ENCODE results near the gene EFTUD2.

Gene EFTUD2

DNA sequence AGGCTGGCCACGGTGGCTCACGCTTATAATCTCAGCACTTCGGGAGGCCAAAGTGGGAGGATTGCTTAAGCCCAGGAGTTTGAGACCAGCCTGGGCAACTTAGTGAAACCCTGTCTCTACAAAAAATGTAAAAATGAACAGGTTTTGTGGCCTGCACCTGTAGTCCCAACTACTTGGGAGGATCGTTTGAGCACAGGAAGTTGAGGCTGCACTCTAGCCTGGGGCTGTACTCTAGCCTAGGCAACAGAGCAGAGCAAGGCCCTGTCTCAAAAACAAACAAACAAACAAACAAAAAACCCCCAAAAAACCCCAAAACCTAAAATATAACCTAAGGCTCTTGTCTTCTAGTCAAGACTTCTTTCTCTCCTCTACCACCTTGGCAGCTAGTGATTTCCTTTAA is 59.0 kb downstream of the EFTUD2 start:
- in situ Hi-C loops (cut with MboI; ENCODE audit: low pct_unique_long_range_greater_than_20kb, low sequenced_read_pairs, unreplicated experiment), result no loop called here
- TF ChIP-seq, protein P1, sequence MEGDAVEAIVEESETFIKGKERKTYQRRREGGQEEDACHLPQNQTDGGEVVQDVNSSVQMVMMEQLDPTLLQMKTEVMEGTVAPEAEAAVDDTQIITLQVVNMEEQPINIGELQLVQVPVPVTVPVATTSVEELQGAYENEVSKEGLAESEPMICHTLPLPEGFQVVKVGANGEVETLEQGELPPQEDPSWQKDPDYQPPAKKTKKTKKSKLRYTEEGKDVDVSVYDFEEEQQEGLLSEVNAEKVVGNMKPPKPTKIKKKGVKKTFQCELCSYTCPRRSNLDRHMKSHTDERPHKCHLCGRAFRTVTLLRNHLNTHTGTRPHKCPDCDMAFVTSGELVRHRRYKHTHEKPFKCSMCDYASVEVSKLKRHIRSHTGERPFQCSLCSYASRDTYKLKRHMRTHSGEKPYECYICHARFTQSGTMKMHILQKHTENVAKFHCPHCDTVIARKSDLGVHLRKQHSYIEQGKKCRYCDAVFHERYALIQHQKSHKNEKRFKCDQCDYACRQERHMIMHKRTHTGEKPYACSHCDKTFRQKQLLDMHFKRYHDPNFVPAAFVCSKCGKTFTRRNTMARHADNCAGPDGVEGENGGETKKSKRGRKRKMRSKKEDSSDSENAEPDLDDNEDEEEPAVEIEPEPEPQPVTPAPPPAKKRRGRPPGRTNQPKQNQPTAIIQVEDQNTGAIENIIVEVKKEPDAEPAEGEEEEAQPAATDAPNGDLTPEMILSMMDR (IDR thresholded peaks at IDR 0.05; ENCODE audit: extremely low read depth, insufficient read depth, missing control alignments), result no peak
- DNase-seq (ENCODE audit: low spot score), result no peak

DNA sequence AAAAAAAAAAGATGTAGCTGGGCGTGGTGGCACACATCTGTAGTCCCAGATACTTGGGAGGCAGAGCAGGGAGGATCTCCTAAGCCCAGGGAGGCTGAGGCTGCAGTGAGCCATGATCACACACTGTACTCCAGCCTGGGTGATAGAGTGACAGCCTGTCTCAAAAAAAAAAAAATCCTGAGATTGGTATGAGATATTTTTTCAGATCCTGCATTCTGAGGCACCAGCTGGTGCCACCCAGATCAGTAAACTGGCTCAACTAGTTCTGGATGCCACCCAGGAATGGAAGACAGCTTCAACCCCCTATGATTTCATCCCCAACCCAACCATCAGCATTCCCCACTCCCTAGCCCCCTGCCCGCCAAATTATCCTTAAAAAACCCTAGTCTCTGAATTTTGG is 62.0 kb downstream of the EFTUD2 start:
- no peak for DNase-seq (ENCODE audit: low spot score)
- in situ Hi-C loops (cut with MboI; ENCODE audit: low pct_unique_long_range_greater_than_20kb, low sequenced_read_pairs, unreplicated experiment), result no loop called here
- TF ChIP-seq, protein P1 (IDR thresholded peaks at IDR 0.05; ENCODE audit: extremely low read depth, insufficient read depth, missing control alignments), result no peak

DNA sequence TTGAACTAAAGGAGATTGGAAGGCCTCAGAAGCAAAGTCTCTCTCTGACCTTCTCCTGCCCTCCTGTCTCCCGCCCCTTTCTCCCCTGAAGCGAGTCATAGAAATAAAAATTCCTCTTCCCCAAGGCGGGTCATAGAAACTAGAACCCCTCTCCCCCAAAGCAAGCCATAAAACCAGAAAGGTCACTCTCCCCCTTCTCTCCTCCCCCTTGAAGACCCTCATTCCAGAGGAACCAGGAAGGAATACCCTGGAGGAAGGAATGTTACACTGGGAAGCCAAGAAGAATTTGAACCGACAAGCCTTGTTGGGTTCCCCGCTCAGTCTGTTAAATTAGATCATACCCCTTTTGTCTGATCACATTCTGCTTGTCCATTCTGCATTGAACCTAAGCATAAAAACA is 66.4 kb downstream of the EFTUD2 start:
- in situ Hi-C loops (cut with MboI; ENCODE audit: low pct_unique_long_range_greater_than_20kb, low sequenced_read_pairs, unreplicated experiment), result no loop called here
- no peak for DNase-seq (ENCODE audit: low spot score)
- TF ChIP-seq, protein P1 (IDR thresholded peaks at IDR 0.05; ENCODE audit: extremely low read depth, insufficient read depth, missing control alignments), result no peak

DNA sequence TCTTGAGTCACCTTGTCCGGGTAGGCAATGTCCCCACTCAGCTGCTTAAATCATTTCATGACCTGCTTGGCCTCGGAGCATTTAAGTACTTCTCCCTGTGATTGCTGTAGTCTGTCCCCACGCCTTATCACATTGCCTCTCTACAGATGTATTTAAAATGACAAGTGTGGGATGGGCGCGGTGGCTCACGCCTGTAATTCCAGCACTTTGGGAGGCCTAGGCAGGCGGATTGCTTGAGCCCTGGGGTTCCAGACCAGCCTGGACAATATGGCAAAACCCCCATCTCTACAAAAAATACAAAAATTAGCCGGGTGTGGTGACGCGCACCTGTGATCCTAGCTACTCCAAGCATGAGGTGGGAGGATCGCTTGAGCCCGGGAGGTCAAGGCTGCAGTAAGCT is 67.9 kb downstream of the EFTUD2 start:
- in situ Hi-C loops (cut with MboI; ENCODE audit: low pct_unique_long_range_greater_than_20kb, low sequenced_read_pairs, unreplicated experiment), result no loop called here
- TF ChIP-seq, protein P1 (IDR thresholded peaks at IDR 0.05; ENCODE audit: extremely low read depth, insufficient read depth, missing control alignments), result no peak

DNA sequence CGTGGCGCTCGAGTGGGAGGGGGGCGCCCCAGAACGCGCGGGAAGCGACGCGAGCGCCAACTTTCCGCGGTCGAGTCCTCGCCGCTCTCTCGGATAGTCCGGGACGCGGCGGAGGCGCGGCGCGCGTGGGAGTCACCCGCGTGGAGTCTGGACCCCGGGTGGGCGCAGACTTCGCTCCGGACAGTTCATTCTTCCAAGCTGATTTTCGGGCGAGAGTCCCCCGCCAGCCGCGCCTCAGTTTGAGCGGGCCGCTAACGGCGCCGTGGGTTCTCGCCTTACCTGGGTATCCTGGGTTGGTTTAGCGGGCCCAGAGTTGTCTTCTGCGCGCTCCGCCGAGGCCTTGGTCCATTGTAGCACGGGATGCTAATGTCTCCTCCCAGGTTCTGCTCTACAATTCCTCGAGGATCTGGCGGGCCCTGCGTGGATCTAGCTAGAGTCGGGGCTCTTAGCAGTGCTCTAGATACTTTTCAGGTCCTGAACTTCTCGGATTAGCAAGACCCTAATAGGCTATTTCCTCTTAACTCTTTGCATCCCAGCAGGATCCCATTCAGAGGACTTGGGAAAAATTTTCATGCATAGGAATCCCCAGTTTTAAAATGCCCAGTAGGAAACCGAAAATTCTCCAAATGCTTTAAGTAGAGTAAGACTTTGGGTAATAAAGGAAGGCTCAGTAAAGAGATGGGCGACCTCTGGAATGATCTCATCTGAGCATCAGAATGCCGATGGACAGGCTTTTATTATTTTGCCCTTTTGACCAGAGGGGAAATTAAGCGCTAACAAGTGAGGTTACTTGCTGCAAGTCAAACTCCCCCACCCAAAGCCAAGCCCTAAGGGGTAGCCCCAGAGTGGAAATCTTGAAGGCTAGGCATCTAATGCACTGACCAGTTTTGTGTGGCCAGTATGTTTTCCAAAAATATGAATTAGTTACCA is 68.6 kb downstream of the EFTUD2 start:
- DNase-seq (ENCODE audit: low spot score), result peak; percentile 28
- in situ Hi-C loops (cut with MboI; ENCODE audit: low pct_unique_long_range_greater_than_20kb, low sequenced_read_pairs, unreplicated experiment), result no loop called here
- TF ChIP-seq, protein P1 (IDR thresholded peaks at IDR 0.05; ENCODE audit: extremely low read depth, insufficient read depth, missing control alignments), result no peak

More for the DNA sequence above, 67.9 kb downstream of the EFTUD2 start:
- DNase-seq (ENCODE audit: low spot score), result peak; percentile 7

DNA sequence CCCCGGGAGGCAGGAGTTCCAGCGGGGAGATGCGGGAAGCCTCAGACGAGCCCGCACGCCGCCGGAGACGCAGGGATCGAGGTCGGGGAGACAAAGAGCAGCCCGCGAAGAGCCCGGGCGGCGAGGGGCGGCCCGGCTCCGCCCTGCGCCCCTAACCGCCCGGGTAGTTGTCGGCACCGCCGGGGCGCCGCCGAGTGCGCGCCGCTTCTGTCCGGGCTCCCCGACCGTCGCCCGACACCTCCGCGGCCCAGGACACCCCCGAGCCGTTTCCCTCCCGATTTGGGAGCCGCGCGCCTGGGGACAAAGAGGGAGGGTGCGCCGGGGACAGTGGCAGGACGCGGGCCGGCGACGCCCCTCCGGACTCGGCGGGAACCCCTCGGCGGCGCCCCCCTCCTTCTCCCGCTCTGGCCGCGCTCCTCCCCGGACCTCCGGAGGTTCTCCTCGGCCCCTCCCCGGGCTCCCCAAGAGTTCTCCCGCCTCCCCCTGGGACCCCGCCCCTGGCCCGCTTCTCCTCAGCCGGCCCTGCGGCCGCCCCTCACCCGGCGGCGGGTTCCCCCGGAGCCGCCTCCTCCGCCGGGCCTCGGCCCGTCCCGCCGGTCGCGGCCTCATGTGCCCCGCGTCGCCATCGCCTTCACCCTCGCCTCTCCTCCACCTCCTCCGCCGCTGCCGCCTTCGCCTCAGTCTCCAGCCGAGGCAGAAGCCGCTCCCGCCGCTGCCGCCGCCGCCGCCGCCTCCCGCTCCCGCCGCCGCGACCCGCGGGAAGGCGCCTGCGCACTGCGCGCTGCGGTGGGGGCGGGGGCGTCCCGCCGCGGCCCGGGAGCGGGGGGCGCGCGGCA is 69.5 kb downstream of the EFTUD2 start, which contains the start of gene GJC1:
Gene GJC1 (minus strand): TSS at position 765 of the 836 bp plus-strand sequence. CDS start 24,470 bp downstream, outside the sequence.
- in situ Hi-C loops (cut with MboI; ENCODE audit: low pct_unique_long_range_greater_than_20kb, low sequenced_read_pairs, unreplicated experiment), result no loop called here
- TF ChIP-seq, protein P1 (IDR thresholded peaks at IDR 0.05; ENCODE audit: extremely low read depth, insufficient read depth, missing control alignments), result no peak
- peak; percentile 66 for DNase-seq (ENCODE audit: low spot score)
